Activated CD4-positive, alpha-beta T cell treated with anti-CD3 and anti-CD28 coated beads, Interleukin-2, Interleukin-4, amounts not matched to agents 100 ng/mL and 50 ng/mL, durations not matched to agents 16 hours and 8 hours (primary cell): ENCODE results near the gene DCLRE1C.
"Not testable (repeated sequence)": the region's sequence is repeated elsewhere in the genome, so short reads cannot be mapped to it uniquely, and the experiment has no call there.

ENCODE experiments used
- DNase-seq: peaks from one replicate; pipeline ENCODE4 v3.0.0-alpha.2; 2020; ENCODE audit warnings: low spot score

Gene DCLRE1C

DNA sequence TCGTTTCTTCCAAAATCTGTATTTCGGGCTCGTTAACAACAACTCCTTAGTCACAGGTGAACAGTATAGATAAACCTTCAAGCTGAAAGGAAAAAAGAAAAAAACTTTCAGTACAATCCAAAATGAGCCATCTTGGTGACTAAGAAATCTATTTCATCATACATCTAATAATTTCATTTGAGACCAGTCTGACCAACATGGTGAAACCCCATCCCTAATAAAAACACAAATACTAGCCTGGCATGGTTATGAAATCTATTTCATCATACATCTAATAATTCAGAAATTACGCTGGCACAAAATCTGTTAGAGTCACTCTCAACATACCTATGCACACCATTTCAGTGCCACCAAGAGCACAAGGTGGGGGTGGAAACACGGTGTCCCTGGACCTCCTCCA lies 8.8 kb downstream of the DCLRE1C start:
- no peak for DNase-seq

DNA sequence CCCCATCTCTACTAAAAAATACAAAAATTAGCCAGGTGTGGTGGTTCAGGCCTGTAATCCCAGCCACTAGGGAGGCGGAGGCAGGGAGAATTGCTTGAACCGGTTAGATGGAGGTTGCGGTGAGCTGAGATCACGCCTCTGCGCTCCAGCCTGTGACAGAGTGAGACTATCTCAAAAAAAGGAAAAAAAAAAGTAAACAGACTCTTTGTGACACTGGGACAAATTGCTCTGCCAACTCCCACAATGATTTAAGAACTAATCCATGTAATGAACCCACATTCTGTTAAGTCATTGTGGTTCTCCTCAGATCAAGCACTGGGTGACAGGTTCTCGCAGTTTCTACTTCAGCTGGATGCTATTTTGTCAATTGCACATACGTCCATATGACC lies 11.0 kb downstream of the DCLRE1C start:
- not testable (repeated sequence) for DNase-seq

DNA sequence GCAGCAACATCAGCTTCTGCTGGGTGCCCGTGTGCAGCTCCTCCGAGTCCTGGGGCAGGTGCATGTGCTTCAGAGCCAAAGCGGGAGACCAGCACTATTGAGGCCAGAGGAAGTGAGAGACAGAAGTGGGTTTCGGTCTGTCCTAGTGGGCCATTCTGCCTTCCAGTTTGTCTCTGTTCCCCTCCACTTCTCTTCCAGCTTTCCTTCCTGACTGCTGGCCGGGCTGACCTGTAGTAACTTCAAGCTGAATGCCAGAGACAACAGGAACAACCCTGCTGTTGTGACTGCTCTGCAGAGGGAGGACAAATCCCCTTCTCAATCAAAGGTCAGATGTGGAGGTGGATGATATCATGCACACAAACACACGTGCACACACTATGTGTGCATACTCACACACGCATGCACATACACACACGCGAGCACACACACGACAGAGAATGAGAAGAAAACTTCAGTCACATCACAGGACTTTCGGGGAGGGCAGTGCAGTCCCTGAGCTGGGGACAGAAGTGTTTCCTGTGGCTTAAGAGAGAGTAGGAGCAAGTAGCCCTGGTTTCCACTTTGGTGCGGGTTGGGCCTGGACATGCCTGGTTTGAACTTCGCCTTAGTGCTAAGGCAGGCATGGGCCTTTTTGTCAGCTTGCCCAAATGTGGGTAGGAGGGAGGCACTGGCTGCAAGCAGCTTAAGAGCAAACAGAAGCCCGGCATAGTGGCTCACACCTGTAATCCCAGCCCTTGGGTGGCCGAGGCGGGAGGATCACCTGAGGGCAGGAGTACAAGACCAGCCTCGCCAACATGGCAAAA lies 11.5 kb downstream of the DCLRE1C start:
- DNase-seq: not testable (repeated sequence)

DNA sequence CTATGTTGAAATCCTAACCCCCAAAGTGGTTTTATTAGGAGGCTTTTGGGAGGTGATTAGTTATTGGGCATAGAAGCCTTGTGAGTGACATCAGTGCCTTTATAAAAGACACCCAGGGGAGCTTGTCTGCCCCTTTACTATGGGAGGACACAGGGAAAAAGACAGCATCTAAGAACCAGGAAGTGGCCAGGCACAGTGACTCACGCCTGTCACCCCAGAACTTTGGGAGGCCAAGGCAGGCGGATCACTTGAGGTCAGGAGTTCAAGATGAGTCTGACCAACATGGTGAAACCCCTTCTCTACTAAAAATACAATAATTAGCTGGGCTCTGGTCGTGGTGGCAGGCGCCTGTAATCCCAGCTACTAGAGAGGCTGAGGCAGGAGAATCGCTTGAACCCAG lies 14.9 kb downstream of the DCLRE1C start:
- peak; percentile 30 for DNase-seq

DNA sequence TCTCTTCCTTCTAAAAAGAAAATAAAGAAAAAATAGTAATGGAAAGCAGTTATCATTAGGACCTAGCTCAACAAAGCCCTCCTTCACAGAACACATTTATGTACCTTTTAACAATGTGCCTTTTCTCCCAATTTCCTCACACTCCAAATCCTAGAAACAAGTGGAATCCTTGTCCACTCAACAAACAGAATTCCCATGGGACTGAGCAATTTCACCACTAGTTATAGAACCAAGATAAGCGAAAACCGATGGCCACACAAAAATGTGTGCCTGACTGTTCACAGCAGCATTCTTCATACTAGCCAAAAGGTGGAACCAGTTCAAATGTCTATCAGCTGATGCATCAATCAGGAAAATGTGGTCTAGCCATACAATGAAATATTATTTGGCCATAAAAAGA lies 17.3 kb downstream of the DCLRE1C start:
- no peak for DNase-seq

DNA sequence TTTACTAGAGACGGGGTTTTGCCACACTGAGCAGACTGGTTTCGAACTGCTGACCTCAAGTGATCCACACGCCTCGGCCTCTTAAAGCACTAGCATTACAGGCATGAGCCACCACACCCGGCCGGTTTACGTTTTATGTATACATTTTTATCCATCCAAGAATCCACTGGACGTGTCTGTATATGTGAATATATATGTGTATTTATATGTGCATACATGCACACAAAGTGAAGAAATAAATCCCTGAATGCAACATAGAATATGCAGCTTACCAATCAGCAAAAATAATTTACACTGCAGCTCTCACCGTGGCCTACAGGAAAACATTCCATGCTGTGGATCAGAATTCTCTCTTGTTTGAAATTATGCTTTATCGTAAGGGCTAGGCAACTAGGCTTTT lies 23.3 kb downstream of the DCLRE1C start:
- no peak for DNase-seq

DNA sequence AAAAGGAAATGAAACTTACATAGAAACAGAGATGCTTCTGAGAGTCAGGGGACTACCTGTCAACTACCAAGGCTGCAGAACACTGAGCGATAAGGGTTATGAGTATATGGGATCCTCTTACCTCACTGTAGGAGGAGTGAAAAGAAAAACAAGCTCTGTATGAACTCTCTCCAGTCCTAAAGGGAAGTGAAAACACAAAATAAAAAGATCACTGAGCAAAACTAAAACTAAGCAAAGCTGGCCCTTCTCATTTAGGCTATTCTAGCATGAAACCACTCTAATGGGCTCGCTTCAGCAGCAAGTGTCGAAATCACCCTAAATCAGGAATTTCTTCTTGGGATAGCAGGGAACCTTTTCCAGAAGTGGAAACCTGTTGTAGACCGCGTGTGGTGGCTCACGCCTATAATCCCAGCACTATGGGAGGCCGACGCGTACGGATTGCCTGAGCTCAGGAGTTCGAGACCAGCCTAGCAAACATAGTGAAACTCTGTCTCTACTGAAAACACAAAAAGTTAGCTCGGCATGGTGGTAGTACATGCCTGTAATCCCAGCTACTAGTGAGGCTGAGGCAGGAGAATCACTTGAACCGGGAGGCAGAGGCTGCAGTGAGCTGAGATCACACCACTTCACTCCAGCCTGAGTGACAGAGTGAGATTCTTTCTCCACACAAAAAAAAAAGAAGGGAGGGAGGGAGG lies 27.0 kb downstream of the DCLRE1C start:
- DNase-seq: no peak

DNA sequence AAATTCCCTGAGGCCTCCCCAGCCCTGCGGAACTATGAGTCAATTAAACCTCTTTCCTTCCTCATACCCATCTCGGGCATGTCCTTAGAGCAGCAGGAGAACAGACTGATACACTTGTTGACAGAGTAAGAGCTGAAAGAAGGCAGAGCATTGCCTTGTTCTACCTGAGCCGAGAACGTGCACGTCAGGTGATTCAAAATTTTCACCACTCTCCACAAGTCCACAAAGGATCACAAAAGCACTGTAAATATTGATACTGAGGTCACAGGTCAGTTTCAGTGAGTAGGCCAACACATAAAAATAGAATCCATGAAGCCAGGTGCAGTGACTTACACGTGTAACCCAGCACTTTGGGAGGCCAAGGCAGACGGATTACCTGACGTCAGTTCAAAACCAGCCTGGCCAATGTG lies 27.8 kb downstream of the DCLRE1C start:
- no peak for DNase-seq

DNA sequence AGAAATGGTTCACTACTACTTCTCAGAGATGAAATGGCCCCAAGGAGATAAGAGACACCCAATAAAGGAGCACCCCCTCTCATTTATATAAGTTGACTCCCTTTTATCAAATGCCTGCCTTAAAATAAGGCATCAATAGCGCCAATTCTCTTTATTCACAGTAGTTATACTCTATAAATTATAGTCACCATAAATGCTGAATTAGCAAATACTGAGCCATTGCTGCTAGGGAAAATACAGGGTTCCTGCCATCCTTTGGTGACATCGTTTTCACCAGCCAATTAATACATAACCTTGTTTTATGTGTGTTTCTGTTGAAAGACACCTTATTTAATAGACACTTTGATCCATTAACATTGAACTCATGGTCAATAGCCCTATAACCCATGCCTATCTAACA lies 28.6 kb downstream of the DCLRE1C start:
- no peak for DNase-seq

DNA sequence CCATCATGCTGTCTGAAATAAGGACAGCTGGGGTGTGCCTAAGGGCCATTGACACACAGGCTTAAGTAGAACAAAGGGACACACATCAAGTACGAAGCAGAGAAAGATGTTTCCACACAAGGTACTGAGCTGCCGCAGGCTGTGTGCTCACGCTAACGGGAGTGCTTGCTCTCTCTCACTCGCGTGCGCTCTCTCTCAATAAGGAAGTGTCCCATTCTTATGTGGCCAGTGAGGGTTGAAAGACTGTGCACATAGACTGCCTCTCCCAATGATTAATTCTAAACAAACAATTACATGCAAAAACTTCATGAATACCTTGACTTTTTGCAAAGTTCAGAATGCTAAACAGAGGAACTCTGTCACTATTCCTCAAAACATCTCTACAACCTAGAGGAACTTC lies 29.9 kb downstream of the DCLRE1C start:
- no peak for DNase-seq

DNA sequence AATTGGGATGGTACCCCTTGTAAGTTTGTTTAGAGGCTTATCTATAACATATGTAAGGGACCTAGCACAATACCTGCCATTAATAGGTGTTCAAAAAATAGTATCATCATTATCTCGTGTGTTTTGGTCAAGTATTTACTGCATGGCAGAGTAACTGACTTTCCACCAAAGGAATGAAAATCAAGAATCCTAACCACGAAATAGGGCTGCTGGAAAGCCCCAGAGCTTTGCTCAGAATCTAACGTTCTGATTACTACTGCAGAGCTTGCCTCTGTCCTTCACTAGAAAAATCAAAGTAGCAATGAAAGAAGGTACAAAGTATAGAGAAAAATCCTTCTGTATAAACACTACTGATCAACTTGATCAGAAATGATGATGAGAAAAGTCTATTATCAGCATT lies 34.9 kb downstream of the DCLRE1C start:
- DNase-seq: no peak

DNA sequence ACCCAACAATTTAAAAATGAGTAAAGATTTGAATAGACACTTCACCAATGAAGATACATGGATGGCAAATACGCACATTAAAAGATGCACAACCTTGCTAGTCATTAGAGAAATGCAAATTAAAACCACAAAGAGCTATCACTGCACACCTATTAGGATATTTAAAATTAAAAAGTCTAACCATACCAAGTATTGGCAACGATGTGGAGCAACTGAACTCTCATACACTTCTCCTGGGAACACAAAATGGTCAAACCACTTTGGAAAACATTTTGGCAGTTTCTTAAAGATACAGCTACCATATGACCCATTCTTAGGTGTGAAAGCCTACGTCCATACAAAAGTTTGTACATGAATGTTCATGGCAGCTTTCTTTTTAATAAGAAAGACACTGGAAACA lies 36.1 kb downstream of the DCLRE1C start:
- DNase-seq: no peak

DNA sequence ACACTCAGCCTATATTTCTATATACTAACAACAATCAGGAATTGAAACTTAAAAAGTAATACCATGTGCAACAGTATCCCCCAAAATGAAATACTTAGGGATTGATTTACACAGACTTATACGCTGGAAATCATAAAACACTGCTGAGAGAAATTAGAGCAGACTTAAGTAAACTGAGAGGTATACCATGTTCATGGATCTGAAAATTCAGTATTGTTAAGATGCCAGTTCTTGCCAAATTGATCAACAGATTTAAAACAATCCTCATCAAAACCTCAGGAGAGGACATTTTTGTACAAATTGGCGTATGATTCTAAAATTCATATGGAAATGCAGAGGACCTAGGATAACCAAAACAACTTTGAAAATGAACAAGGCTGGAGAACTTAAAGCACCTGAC lies 37.3 kb downstream of the DCLRE1C start:
- no peak for DNase-seq

DNA sequence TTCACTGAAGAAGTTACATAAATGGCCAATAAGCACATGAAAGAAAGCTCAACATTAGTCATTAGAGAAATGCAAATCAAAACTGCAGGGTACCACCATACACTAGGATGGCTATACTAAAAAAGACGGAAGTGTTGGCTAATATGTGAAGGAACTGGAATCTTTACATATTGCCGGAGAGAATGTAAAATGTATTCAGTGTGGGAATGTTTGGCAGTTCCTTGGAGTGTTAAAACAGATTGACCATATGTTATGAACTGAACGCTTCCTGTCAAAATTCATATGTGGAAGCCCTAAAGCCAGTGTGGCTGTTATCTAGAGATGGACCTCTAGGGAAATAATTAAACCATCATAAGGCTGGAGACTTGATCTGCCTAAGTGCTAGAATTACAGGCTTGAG lies 42.1 kb downstream of the DCLRE1C start:
- DNase-seq: no peak

DNA sequence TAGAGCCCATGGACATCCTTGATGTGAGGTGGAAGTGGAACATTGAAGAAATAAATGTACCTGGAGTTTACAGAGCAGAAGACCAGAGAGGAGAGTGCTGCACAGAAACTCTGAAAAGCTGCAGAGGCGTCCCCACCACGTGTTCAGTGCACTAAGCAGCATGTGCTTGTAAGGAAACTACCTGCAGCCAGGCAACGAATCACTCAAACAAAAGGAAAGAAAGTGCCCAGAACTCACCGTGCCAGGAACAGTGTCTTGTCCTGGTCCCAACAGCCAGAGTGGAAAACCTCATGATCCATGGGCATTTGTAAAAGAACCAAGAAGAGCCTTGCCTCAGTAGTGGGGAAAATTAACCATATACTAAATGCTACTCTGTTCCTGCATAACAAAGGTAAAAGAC lies 42.9 kb downstream of the DCLRE1C start:
- no peak for DNase-seq

DNA sequence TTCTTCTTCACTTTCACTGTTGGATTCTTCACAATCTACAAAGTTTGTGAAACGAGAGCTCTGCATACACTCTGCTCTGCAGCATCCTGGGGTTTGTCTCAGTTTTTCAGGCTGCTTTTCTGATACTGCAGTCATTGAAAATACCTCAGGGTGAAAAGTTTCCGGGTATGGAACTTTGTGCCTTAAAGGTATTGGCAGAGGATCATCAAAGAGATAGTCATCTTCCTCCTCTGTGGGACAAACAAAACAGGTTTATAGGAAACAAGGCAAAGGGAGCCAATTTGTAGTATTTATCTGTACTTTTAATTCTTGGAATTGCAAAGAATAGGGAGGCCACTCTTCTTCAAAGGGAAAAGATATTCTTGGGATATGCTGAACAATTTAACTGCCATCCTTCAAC lies 44.8 kb downstream of the DCLRE1C start:
- DNase-seq: no peak

DNA sequence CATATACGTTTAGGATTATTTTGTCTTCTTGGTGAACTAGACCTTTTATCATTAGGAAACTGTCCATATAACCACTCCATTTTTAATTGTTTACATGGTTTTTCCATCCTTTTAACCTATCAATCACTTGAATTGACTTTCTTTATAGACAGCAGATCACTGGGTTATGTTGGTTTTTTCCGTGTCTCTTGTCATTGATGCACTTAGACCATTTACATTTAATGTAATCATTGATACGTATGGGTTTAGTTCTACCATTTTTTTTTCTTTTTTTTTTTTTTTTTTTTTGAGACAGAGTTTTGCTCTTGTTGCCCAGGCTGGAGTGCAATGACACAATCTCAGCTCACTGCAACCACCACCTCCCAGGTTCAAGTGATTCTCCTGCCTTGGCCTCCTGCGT lies 46.3 kb downstream of the DCLRE1C start:
- not testable (repeated sequence) for DNase-seq

DNA sequence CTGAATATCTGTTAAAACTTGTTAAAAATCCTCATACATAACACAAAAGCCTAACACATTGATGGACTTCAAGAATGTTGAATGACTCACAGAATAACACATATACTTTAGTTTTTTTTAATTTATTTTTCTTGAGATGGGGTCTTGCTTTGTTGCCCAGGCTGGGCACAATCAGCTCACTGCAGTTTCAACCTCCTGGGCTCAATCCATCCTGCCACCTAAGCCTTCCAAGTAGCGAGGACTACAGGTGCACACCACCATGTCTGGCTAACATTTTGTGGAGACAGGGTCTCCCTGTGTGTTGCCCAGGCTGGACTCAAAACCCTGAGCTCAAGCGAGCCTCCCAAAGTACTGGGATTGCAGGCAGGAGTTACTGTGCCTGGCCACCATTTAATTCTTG lies 47.1 kb downstream of the DCLRE1C start:
- no peak for DNase-seq

DNA sequence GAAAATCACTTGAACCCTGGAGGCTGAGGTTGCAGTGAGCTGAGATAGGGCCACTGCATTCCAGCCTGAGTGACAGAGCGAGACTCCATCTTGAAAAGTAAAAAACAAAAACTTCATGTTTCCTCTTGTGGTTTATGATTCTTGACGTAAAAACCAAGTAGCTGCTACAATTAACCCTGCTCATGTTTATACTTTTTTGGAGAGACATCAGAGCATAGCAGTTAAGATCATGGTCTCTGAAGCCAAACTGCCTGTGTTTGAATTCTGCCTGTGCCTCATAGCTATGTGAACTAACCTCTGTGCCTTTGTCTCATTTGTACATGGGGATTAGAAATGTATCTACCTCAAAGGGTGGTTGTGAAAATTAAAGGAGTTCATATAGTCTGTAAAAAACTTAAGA lies 48.0 kb downstream of the DCLRE1C start:
- DNase-seq: no peak

DNA sequence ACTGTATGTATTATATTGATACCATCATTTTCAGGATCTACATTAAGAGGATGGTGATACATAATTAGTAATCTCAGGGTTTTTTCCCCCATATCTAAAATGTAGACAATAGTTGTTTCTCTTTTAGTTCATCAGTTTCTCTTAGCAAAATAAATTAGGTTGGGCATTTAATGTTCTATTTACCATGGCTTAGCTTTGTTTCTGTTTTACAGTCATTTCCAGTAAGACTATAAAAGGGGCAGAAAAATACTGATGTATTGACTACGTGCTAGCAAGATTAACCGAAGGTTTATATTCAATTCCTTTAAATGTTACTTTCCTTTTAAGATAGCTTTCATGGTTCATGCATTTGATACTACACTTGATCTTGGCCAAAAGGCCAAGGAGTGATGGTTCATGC lies 49.0 kb downstream of the DCLRE1C start:
- DNase-seq: no peak

DNA sequence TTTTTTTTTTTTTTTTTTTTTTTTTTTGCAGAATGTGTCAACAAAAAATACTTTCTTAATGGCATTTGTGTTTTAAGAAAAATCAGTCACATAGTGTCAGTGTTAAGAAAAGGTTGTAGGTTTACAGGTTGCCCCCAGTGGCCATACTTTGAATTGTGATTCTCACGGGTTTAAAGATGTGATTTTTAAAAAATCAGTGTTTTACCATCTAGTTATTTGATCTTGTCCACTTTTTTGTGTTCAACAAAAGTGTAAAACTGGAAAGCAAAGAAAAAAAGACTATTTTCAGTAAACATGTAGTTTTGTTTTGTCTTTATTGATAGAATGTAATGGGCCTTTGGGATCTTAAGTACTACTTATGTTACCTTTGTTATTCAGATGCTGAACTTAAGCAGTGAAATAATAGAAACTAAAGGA lies 49.6 kb downstream of the DCLRE1C start:
- DNase-seq: peak; percentile 18

DNA sequence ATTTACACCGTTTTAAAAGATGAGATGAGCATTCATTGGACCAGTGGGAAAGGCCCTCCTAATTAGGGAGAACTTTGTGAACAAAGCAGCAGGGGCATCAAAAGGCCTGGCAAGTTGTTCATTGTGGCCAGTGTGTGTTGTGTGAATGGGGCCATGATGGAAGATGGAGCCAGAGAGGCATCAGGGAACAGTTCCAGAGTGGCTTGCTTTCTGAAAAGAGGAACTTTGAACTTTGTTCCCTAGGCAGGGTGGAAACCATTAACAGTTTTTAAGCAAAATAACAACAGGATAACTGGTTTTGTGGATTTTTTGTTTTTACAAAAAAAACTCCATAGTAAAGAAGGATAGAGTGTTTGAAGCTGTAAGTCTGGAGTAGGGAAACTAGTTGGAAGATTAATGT lies 62.7 kb downstream of the DCLRE1C start:
- DNase-seq: no peak

DNA sequence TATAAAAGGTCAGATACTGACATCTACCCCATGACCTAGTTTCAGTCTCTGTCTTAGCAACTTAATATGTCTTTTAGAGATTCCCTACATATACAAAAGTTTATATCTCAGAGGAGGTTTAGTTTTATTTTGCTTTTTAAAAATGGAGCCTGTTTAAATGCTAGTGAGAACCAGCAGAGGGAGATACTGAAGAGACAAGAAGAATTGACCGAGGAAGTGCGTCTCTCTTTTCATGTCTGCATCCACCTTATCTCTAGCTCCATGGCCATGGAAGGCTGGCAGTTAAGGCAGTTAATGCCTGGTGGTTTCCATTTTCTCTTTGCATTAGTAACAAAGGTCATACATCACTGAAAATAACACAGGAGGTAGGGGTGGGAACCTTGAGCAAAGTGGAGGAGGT lies 64.6 kb downstream of the DCLRE1C start:
- DNase-seq: no peak

DNA sequence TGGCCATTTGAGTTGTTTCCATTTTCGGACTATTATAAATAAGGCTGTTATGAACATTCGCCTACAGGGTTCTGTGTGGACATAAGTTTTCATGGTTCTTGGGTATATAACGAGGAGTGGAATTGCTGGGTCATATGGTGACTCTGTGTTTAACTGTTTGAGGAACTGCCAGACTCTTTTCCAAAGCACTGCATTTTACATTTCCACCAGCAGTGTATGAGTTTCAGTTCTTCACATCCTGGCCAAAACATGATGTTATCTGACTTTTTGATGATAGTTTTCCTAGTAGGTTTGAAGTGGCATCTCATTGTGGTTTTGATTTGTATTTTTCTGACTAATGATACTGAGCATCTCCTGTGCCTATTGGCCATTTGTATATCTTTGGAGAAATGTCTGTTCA lies 69.8 kb downstream of the DCLRE1C start:
- DNase-seq: peak; percentile 49
